HG03565 (cell line): Measurements from ENCODE around the gene ITGB1BP1.

Source experiments
- ATAC-seq: cut with Tn5 transposase; IDR thresholded peaks from one replicate; pipeline ENCODE4 v1.9.1; 2021; ENCODE audit warnings: mild to moderate bottlenecking, moderate library complexity; ENCODE audit not compliant: unreplicated experiment

The ITGB1BP1 gene

GRCh38 chr2:9423100-9423921, at the start of gene ITGB1BP1, which contains the start of gene CPSF3:
TSS of gene ITGB1BP1 (minus strand) at chr2:9423528. CDS start at chr2:9418697, 4,831 bp downstream.
TSS of gene CPSF3 (plus strand) at chr2:9423654. CDS start at chr2:9423774, 120 bp downstream.
- ATAC-seq = peak; percentile 66

- no peak for ATAC-seq
Observed at GRCh38 chr2:9472511-9472910, 49.2 kb upstream of the ITGB1BP1 start.

GRCh38 chr2:9471206-9471605, 47.9 kb upstream of the ITGB1BP1 start:
- ATAC-seq = no peak

- no peak for ATAC-seq
Observed at GRCh38 chr2:9467687-9468086, 44.4 kb upstream of the ITGB1BP1 start.

GRCh38 chr2:9466147-9466683, 42.9 kb upstream of the ITGB1BP1 start:
- no peak for ATAC-seq

- no peak for ATAC-seq
Observed at GRCh38 chr2:9465170-9465569, 41.8 kb upstream of the ITGB1BP1 start.

- ATAC-seq = no peak
Observed at GRCh38 chr2:9463698-9464034, 40.3 kb upstream of the ITGB1BP1 start.

- no peak for ATAC-seq
Observed at GRCh38 chr2:9462886-9463697, 39.8 kb upstream of the ITGB1BP1 start.

GRCh38 chr2:9462313-9462712, 39.0 kb upstream of the ITGB1BP1 start:
- no peak for ATAC-seq

GRCh38 chr2:9461079-9461478, 37.8 kb upstream of the ITGB1BP1 start:
- ATAC-seq = no peak

GRCh38 chr2:9460441-9461017, 37.2 kb upstream of the ITGB1BP1 start:
- ATAC-seq = no peak

- no peak for ATAC-seq
Observed at GRCh38 chr2:9451231-9451630, 27.9 kb upstream of the ITGB1BP1 start.

- ATAC-seq = peak; percentile 65
Observed at GRCh38 chr2:9445089-9445488, 21.8 kb upstream of the ITGB1BP1 start.

GRCh38 chr2:9443526-9443925, 20.2 kb upstream of the ITGB1BP1 start:
- ATAC-seq = no peak

- no peak for ATAC-seq
Observed at GRCh38 chr2:9441556-9441955, 18.2 kb upstream of the ITGB1BP1 start.

- no peak for ATAC-seq
Observed at GRCh38 chr2:9440058-9440727, 16.9 kb upstream of the ITGB1BP1 start.

GRCh38 chr2:9439536-9439935, 16.2 kb upstream of the ITGB1BP1 start:
- no peak for ATAC-seq

GRCh38 chr2:9434489-9434888, 11.2 kb upstream of the ITGB1BP1 start:
- ATAC-seq = no peak

GRCh38 chr2:9430316-9431293, 7.3 kb upstream of the ITGB1BP1 start:
- no peak for ATAC-seq
